ENCODE measurements around the gene SCIN. TPM values are rescaled to one million over a fixed set of nuclear protein-coding genes. Genes with fewer than 3 reads are reported as not detected.

Gene SCIN
- total RNA-seq, 1 donor from 2014 or later = 14.3 TPM

- no peak for DNase-seq
- TF ChIP-seq CTCF (IDR thresholded peaks at IDR 0.05) = no peak
- H3K27me3 ChIP-seq = no peaks in the 10 kb centered on the region
- no peak overlapping the region for H3K27ac ChIP-seq
- H3K9me3 ChIP-seq = no peaks in the 10 kb centered on the region
- H3K4me1 ChIP-seq = no peaks in the 10 kb centered on the region
- no peak for ATAC-seq
- no peaks in the 10 kb centered on the region for H3K36me3 ChIP-seq
- no peak overlapping the region for H3K4me3 ChIP-seq
- intact Hi-C loops (cut with DNase I) = loop anchor here (10.0 kb wide), 1 partner anchor 619 kb away; no protein-coding TSS in a partner anchor
These were observed 75.6 kb downstream of the SCIN start for GRCh38 chr7:12646139-12646538.

GRCh38 chr7:12647364-12648219, 77.1 kb downstream of the SCIN start:
- H3K4me1 ChIP-seq = no peaks in the 10 kb centered on the region
- ATAC-seq (peak; percentile 27), DNase-seq (no peak)
- no peaks in the 10 kb centered on the region for H3K36me3 ChIP-seq
- intact Hi-C loops (cut with DNase I) = loop anchor here (10.0 kb wide), 1 partner anchor 617 kb away; no protein-coding TSS in a partner anchor
- no peak overlapping the region for H3K4me3 ChIP-seq
- H3K27ac ChIP-seq = no peak overlapping the region
- no peaks in the 10 kb centered on the region for H3K27me3 ChIP-seq
- TF ChIP-seq CTCF (IDR thresholded peaks at IDR 0.05) = no peak
- H3K9me3 ChIP-seq = no peaks in the 10 kb centered on the region

DNA sequence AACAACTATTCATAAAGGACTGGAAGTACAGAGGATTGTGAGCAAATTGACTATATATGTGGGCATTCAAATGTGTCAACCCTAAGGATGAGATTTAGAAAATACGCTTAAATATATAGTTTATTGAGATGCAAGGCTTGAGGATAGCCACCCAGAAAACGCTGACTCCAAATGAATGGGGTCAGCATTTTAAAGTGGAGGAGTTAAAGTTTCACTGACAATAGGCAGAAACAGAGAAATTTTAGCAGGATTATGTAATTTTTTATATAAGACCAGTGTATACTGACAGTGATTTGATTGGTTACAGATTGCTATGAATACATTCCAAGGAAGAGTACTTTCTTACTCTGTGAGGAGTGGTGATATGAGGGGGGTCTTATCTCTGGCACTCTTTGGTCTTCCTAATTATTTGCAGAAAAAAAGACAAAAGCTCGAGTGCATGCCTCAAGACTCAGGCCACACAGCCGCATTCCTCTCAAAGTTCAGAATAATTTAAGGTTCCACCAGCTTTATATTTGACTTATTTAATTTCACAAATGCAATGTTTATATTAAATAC, 78.3 kb downstream of the SCIN start:
- Histone ChIP-seq H3K4me3 (no peak overlapping the region), H3K9me3 (no peaks in the 10 kb centered on the region), H3K27ac (no peak overlapping the region), H3K36me3 (no peaks in the 10 kb centered on the region), H3K4me1 (no peaks in the 10 kb centered on the region), H3K27me3 (no peaks in the 10 kb centered on the region)
- DNase-seq (no peak), ATAC-seq (no peak)
- intact Hi-C loops (cut with DNase I) = loop anchor here (10.0 kb wide), 1 partner anchor 616 kb away; no protein-coding TSS in a partner anchor
- no peak for TF ChIP-seq CTCF (IDR thresholded peaks at IDR 0.05)

- DNase-seq (no peak), ATAC-seq (no peak)
- no peaks in the 10 kb centered on the region for H3K36me3 ChIP-seq
- intact Hi-C loops (cut with DNase I) = loop anchor here (10.0 kb wide), 1 partner anchor 615 kb away; no protein-coding TSS in a partner anchor
- no peaks in the 10 kb centered on the region for H3K4me1 ChIP-seq
- H3K4me3 ChIP-seq = no peak overlapping the region
- H3K27me3 ChIP-seq = no peaks in the 10 kb centered on the region
- no peak overlapping the region for H3K27ac ChIP-seq
- no peaks in the 10 kb centered on the region for H3K9me3 ChIP-seq
- no peak for TF ChIP-seq CTCF (IDR thresholded peaks at IDR 0.05)
These were observed 78.8 kb downstream of the SCIN start for GRCh38 chr7:12649348-12649747.

DNA sequence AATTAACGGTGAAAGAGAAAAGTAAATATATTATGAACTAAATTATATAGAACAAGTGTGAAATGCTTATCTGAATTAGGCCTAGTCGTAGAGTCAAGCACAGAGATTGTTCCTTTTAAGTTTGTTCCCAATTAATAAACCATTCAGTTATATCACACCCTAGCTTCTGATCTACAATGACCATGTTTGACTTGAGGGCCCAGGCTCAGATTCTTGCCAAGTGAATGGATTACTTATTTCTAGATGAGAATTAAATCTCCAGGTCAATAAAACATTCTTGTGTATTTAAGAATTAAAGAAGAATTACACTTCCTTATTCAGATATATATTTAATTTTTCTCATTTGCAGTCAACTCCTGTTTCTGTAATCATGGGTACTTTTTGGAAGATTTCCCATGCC, 79.6 kb downstream of the SCIN start:
- Histone ChIP-seq H3K27ac (no peak overlapping the region), H3K36me3 (no peaks in the 10 kb centered on the region), H3K27me3 (no peaks in the 10 kb centered on the region), H3K4me3 (no peak overlapping the region), H3K4me1 (no peaks in the 10 kb centered on the region), H3K9me3 (no peaks in the 10 kb centered on the region)
- intact Hi-C loops (cut with DNase I) = no loop called here
- ATAC-seq = no peak
- DNase-seq = no peak
- no peak for TF ChIP-seq CTCF (IDR thresholded peaks at IDR 0.05)

All from upper lobe of right lung (tissue), 1 donor.